HCT116 (cell line): ENCODE measurements around the gene SNAI1. TPM values are rescaled to one million over a fixed set of nuclear protein-coding genes. Genes with fewer than 3 reads are reported as not detected.
A peak's percentile ranks its signal among the peaks of the same experiment; 100 is the strongest.

ENCODE experiments used
- ATAC-seq: fragments of 200-7000 bp; cut with Tn5 transposase; 2 replicates; pipeline ENCODE4 v1.9.1; 2020; ENCODE audit warnings: mild to moderate bottlenecking, moderate library complexity
- BruUV-seq: library from RNA; stranded (reverse); fragments of 400-500 nt; replicated peaks from 2 replicates; lab custom pipeline; 2021; lab: Mats Ljungman, UMichigan
- CTCF ChIA-PET: fragments of 300-600 bp; sonication (Branson Sonifier 250); formaldehyde crosslinking; loops from one replicate; lab custom pipeline; 2021; ENCODE audit warnings: antibody characterized with exemption; lab: Charles Lee
- POLR2A ChIA-PET: fragments of 300-600, 350-600 bp; sonication (Branson Sonifier 250); formaldehyde crosslinking; loops from one replicate; lab custom pipeline; 2021; ENCODE audit warnings: antibody characterized with exemption; lab: Charles Lee
- RAD21 ChIA-PET, 2 experiments: fragments of 300-600 bp; sonication (Branson Sonifier 250); formaldehyde crosslinking; loops; one replicate each; lab custom pipeline; 2023; ENCODE audit warnings: low total read pairs in 2 of 2; ENCODE audit not compliant: uncharacterized antibody in 2 of 2, unreplicated experiment in 2 of 2, low non-redundant PET in 1 of 2; lab: Charles Lee
- DNase-seq: peaks from one replicate; pipeline ENCODE4 v3.0.0-alpha.2; 2010; ENCODE audit warnings: low read depth, low spot score
- H2AFZ ChIP-seq: fragments of 200-600 bp; shearing (Covaris generic), sonication (generic); 2 replicates; pipeline ENCODE4 v1.6.1; 2017; ENCODE audit warnings: low read depth, mixed run types, mixed read lengths, antibody characterized with exemption, low read length; ENCODE audit not compliant: poor library complexity, severe bottlenecking
- H3K27ac ChIP-seq: 2 replicates; pipeline ENCODE4 v1.5.1; 2012; ENCODE audit warnings: low read depth, low read length
- H3K27me3 ChIP-seq: fragments of 200-600 bp; sonication (generic); 2 replicates; pipeline ENCODE4 v1.6.1; 2016; ENCODE audit warnings: mixed run types, low read length, mixed read lengths; ENCODE audit not compliant: insufficient read depth
- H3K36me3 ChIP-seq, 2 experiments: fragments of 200-500 bp in 1 of 2; fragments of 200-600 bp in 1 of 2; sonication (Bioruptor generic) in 1 of 2; sonication (generic) in 1 of 2; 2 replicates each; pipeline versions ENCODE4 v1.5.1 to v1.6.1; 2014 to 2016; ENCODE audit warnings: low read length in 2 of 2, inconsistent platforms in 1 of 2, mixed read lengths in 1 of 2, mixed run types in 1 of 2; ENCODE audit not compliant: insufficient read depth in 2 of 2, control insufficient read depth in 1 of 2
- H3K4me1 ChIP-seq, 2 experiments: fragments of 200-600 bp in 1 of 2; sonication (generic) in 1 of 2; 2 replicates each; pipeline versions ENCODE4 v1.5.1 to v1.6.1; 2012 to 2017; ENCODE audit warnings: low read length in 2 of 2, inconsistent platforms in 1 of 2, mild to moderate bottlenecking in 1 of 2, mixed read lengths in 1 of 2, mixed run types in 1 of 2, moderate library complexity in 1 of 2; ENCODE audit not compliant: insufficient read depth in 2 of 2, control insufficient read depth in 1 of 2
- H3K4me2 ChIP-seq: fragments of 200-600 bp; sonication (generic); 2 replicates; pipeline ENCODE4 v1.6.1; 2017; ENCODE audit warnings: mixed run types, low read length, mixed read lengths
- H3K4me3 ChIP-seq, 2 experiments: fragments of 200-600 bp in 1 of 2; sonication (generic) in 1 of 2; replicated peaks in 1 of 2; 2 replicates each; pipeline ENCODE4 v1.5.1; 2011 to 2016; ENCODE audit warnings: low read length in 2 of 2, control low read depth in 1 of 2, low read depth in 1 of 2, mild to moderate bottlenecking in 1 of 2, mixed read lengths in 1 of 2, mixed run types in 1 of 2
- H3K79me2 ChIP-seq: fragments of 200-600 bp; sonication (generic); 2 replicates; pipeline ENCODE4 v1.6.1; 2017; ENCODE audit warnings: mild to moderate bottlenecking, mixed run types, low read length, moderate library complexity, mixed read lengths; ENCODE audit not compliant: insufficient read depth
- H3K9ac ChIP-seq: fragments of 200-600 bp; sonication (generic); 2 replicates; pipeline ENCODE4 v1.6.1; 2016; ENCODE audit warnings: low read length, mixed read lengths
- H3K9me2 ChIP-seq: fragments of 200-600 bp; sonication (generic), shearing (Covaris generic); 2 replicates; pipeline ENCODE4 v1.6.1; 2017; ENCODE audit warnings: mixed run types, mild to moderate bottlenecking, moderate library complexity; ENCODE audit not compliant: insufficient read depth
- H3K9me3 ChIP-seq, 2 experiments: fragments of 200-500 bp in 1 of 2; fragments of 200-600 bp in 1 of 2; sonication (Bioruptor generic) in 1 of 2; sonication (generic) in 1 of 2; 2 replicates each; pipeline ENCODE4 v1.6.1; 2014 to 2017; ENCODE audit warnings: low read length in 2 of 2, mixed read lengths in 2 of 2, inconsistent platforms in 1 of 2, low read depth in 1 of 2, mild to moderate bottlenecking in 1 of 2, mixed run types in 1 of 2, moderate library complexity in 1 of 2; ENCODE audit not compliant: control insufficient read depth in 1 of 2, insufficient read depth in 1 of 2
- H4K20me1 ChIP-seq: fragments of 200-600 bp; sonication (generic), shearing (Covaris generic); 2 replicates; pipeline ENCODE4 v1.6.1; 2017; ENCODE audit warnings: mixed run types, mild to moderate bottlenecking, moderate library complexity; ENCODE audit not compliant: insufficient read depth
- ATF3 ChIP-seq: IDR thresholded peaks from 2 replicates; pipeline ENCODE4 v1.6.1; 2012
- CBX3 ChIP-seq: IDR thresholded peaks from 2 replicates; pipeline ENCODE4 v1.6.1; 2012; ENCODE audit warnings: low read depth
- CEBPB ChIP-seq: IDR thresholded peaks from 2 replicates; pipeline ENCODE4 v1.6.1; 2012; ENCODE audit warnings: low read depth
- CTCF ChIP-seq, 3 experiments: fragments of 200-600 bp in 1 of 3; sonication (generic) in 1 of 3; IDR thresholded peaks in 2 of 3; conservative IDR thresholded peaks in 1 of 3; 2 replicates each; pipeline ENCODE4 v1.5.1; 2012 to 2017; ENCODE audit warnings: low read depth in 2 of 3, low read length in 2 of 3, antibody characterized with exemption in 1 of 3, borderline replicate concordance in 1 of 3, control low read depth in 1 of 3, mild to moderate bottlenecking in 1 of 3, mixed read lengths in 1 of 3, mixed run types in 1 of 3, moderate library complexity in 1 of 3; ENCODE audit not compliant: insufficient read depth in 1 of 3
- EZH2 ChIP-seq: fragments of 200-600 bp; sonication (generic); IDR thresholded peaks from 2 replicates; pipeline ENCODE4 v1.6.1; 2017; ENCODE audit warnings: antibody characterized with exemption, mixed run types
- EZH2phosphoT487 ChIP-seq: fragments of 200-600 bp; IDR thresholded peaks from 2 replicates; pipeline ENCODE4 v1.6.1; 2018; ENCODE audit warnings: antibody characterized with exemption, borderline replicate concordance
- FOSL1 ChIP-seq: IDR thresholded peaks from 2 replicates; pipeline ENCODE4 v1.6.1; 2012; ENCODE audit warnings: low read depth
- POLR2AphosphoS5 ChIP-seq: IDR thresholded peaks from 2 replicates; pipeline ENCODE4 v1.6.1; 2011; ENCODE audit warnings: mild to moderate bottlenecking, low read depth, low read length, moderate library complexity
- RAD21 ChIP-seq: IDR thresholded peaks from 2 replicates; pipeline ENCODE4 v1.6.1; 2012; ENCODE audit warnings: low read depth, mild to moderate bottlenecking
- REST ChIP-seq: IDR thresholded peaks from 2 replicates; pipeline ENCODE4 v1.6.1; 2012; ENCODE audit warnings: low read depth
- SRF ChIP-seq: IDR thresholded peaks from 2 replicates; pipeline ENCODE4 v1.6.1; 2012; ENCODE audit warnings: low read depth
- YY1 ChIP-seq: IDR thresholded peaks from 2 replicates; pipeline ENCODE4 v1.6.1; 2011; ENCODE audit warnings: low read length, low read depth, moderate library complexity, mild to moderate bottlenecking; ENCODE audit not compliant: insufficient replicate concordance; ENCODE audit errors: extremely low read depth
- ZFX ChIP-seq: fragments of 450-650 bp; IDR thresholded peaks from 2 replicates; pipeline ENCODE4 v1.6.1; 2017
- intact Hi-C: fragments of 100-400 bp; cut with micrococcal nuclease; formaldehyde crosslinking; loops from 2 replicates; pipeline ENCODE4 v1.10.0; 2022
- total RNA-seq: library from RNA; stranded (reverse); gene quantifications from one replicate; pipeline ENCODE4 v1.2.1, GENCODE V29; 2021; ENCODE audit not compliant: unreplicated experiment

SNAI1 gene
- total RNA-seq, 1 experiment from 2014 or later, result 13.4 TPM

GRCh38 chr20:49982346-49983122, at the start of gene SNAI1 (continued):
- no peak for TF ChIP-seq EZH2phosphoT487
- TF ChIP-seq ZFX, result peak; percentile 50; the same call in 1 of the 2 replicates
- TF ChIP-seq FOSL1, result no peak
- no peak for TF ChIP-seq EZH2
- 0 out of 2 replicates have a peak, but pooled peaks have one; percentile 15 for TF ChIP-seq CBX3
- no peak for TF ChIP-seq ATF3
- no peak for TF ChIP-seq YY1

- no peak overlapping the region for H3K27ac ChIP-seq
- no TSS peak for BruUV-seq
- H3K4me1 ChIP-seq, result peaks cover 18 to 27% of the 10 kb centered on the region in 2 experiments
- H2AFZ ChIP-seq, result peak overlapping the region; percentile 98
- no peaks in the 10 kb centered on the region for H3K9me3 ChIP-seq
- ChIA-PET POLR2A (interaction anchor here (0.7 to 1.3 kb wide), 3 partner anchors 20 to 592 kb away, joined by 3 read pairs; no protein-coding TSS in a partner anchor), RAD21 (no interaction called here), CTCF (interaction anchor here (0.8 to 3.0 kb wide), 6 partner anchors 29 to 327 kb away, joined by 3 to 10 read pairs (median 4); no protein-coding TSS in a partner anchor)
- no peak for DNase-seq
- no peaks in the 10 kb centered on the region for H3K9me2 ChIP-seq
- H3K27me3 ChIP-seq, result no peaks in the 10 kb centered on the region
- TF ChIP-seq RAD21 (no peak), REST (no peak), CTCF (IDR thresholded peaks at IDR 0.05 in 2 of 3, conservative IDR thresholded peaks at IDR 0.05 in 1 of 3; ENCODE audit: borderline replicate concordance in 1 of 3, insufficient read depth in 1 of 3, low read depth in 2 of 3, low read length in 2 of 3) (no peak), POLR2AphosphoS5 (no peak), CBX3 (no peak), CEBPB (no peak), FOSL1 (no peak), SRF (no peak), YY1 (no peak)
- peak overlapping the region; percentile 75 for H3K4me2 ChIP-seq
- no peaks in the 10 kb centered on the region for H4K20me1 ChIP-seq
- intact Hi-C loops, result loop anchor here (1.0 kb wide), 1 partner anchor 7 kb away; no protein-coding TSS in a partner anchor
- peaks cover 0 to 6% of the 10 kb centered on the region in 2 experiments; a peak in 1 of 4 replicates for H3K36me3 ChIP-seq
- H3K9ac ChIP-seq, result peak overlapping the region; percentile 41
- ATAC-seq, result peak; percentile 28
- peaks cover 44% of the 10 kb centered on the region for H3K79me2 ChIP-seq
- peak overlapping the region; percentile 38 to 96 for H3K4me3 ChIP-seq
Measured at GRCh38 chr20:49935746-49936152, 47.0 kb upstream of the SNAI1 start.
